Measurements from ENCODE around the gene SELP.
A peak's percentile ranks its signal among the peaks of the same experiment; 100 is the strongest.

GRCh38 chr1:169546087-169546995 lies 83.6 kb downstream of the SELP start:
- TF ChIP-seq CTCF (IDR thresholded peaks at IDR 0.05; ENCODE audit: low read depth, low read length) (peak; percentile 83), EZH2phosphoT487 (IDR thresholded peaks at IDR 0.05; ENCODE audit: low read depth) (no peak)
